Rectal smooth muscle tissue (tissue), 1 donor: Measurements from ENCODE around the gene ADAMTS5.

ENCODE experiments used
- H3K27ac ChIP-seq: one replicate; pipeline ENCODE4 v1.7.0; 2013; ENCODE audit warnings: low read depth, low read length, inconsistent platforms
- H3K27me3 ChIP-seq: one replicate; pipeline ENCODE4 v1.7.0; 2013; ENCODE audit warnings: low read length; ENCODE audit not compliant: control insufficient read depth, insufficient read depth
- H3K36me3 ChIP-seq: one replicate; pipeline ENCODE4 v1.7.0; 2013; ENCODE audit warnings: low read length; ENCODE audit not compliant: control insufficient read depth, insufficient read depth
- H3K4me1 ChIP-seq: one replicate; pipeline ENCODE4 v1.7.0; 2013; ENCODE audit warnings: low read length; ENCODE audit not compliant: control insufficient read depth, insufficient read depth
- H3K4me3 ChIP-seq: one replicate; pipeline ENCODE4 v1.7.0; 2013; ENCODE audit warnings: low read length
- H3K9ac ChIP-seq: one replicate; pipeline ENCODE4 v1.7.0; 2013; ENCODE audit warnings: low read length

Gene ADAMTS5

DNA sequence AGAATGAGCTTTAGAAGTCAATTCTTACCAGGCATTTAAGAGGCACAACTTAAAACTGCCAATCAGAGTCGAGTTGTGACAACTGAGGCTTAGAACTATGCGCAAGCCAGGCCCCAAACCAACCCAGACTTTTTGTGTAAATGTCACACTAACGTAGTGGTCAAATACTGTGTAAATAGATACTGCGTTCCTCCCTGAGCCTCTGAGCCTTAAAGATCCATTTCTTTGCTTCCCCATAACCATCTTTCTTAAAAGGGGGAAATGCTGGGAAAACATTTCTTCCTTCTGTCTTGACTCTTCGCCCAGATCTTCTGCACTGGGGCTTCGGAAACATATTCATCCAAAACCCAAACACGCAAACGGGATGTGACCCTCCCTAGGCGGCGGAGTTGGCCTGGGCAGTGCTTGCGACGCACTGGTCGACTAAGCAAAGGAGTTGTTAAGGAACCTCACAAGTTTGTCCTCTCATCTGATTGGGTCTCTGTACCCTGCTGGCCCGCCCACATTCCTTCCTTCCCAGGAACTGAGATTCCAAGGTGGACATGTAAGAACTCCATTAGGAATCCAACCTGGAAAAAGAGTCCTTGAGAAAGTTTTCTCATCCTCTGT, 2.6 kb downstream of the ADAMTS5 start:
- peak overlapping the region; percentile 47 for H3K4me3 ChIP-seq
- no peak overlapping the region for H3K9ac ChIP-seq
- no peaks in the 10 kb centered on the region for H3K36me3 ChIP-seq
- H3K4me1 ChIP-seq = no peaks in the 10 kb centered on the region
- peak overlapping the region; percentile 46 for H3K27ac ChIP-seq
- no peaks in the 10 kb centered on the region for H3K27me3 ChIP-seq

DNA sequence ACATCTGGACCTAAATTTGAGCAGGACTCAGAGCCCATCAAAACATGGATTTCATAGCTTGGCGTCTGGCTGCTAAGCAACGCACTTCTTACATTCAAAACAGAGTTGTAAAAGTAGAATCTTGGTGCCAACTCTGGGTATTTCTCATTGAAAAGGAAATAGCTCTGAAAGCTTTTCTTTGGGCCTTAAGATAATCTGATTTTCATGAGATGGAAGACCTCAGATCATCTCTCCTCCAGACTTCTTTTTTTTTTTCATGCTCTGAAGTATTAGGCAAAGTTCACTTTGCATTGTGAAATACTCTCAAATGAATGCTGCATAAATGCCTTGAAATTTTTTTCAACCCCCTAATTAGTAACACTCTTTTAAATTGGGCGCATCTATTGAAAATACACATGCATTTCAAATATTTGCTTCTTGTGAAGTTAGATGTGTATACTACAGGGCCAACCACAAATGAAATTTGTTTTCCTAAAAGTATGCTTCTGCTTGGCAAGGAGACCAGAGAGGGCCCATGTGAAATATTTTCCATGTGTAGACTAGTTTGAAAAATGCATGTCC, 4.2 kb downstream of the ADAMTS5 start:
- Histone ChIP-seq H3K27me3 (no peaks in the 10 kb centered on the region), H3K36me3 (no peaks in the 10 kb centered on the region), H3K9ac (no peak overlapping the region), H3K4me1 (no peaks in the 10 kb centered on the region), H3K27ac (no peak overlapping the region), H3K4me3 (no peak overlapping the region)

DNA sequence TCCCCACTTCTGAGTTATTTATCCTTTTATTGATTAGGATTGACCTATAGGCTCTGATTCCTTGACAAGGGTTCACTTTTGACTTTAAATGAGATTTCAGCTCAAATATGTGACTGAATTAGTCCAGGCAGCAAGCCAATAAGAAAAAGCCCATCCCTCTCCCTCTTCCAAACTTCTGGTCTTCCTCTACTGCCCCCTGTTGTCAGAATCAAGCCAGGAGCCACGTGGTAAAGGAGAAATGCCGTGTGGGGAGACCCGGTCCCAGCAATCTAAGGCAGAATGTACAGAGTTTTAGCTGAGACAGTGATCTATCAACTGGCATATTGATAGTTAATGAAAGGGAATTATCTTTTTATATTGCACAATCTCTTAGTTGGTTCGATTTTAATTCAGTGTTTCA, 5.2 kb downstream of the ADAMTS5 start:
- Histone ChIP-seq H3K4me1 (no peaks in the 10 kb centered on the region), H3K9ac (no peak overlapping the region), H3K4me3 (no peak overlapping the region), H3K27me3 (no peaks in the 10 kb centered on the region), H3K36me3 (no peaks in the 10 kb centered on the region), H3K27ac (no peak overlapping the region)

GRCh38 chr21:26958788-26959187, 8.1 kb downstream of the ADAMTS5 start:
- H3K4me1 ChIP-seq = no peaks in the 10 kb centered on the region
- H3K27me3 ChIP-seq = no peaks in the 10 kb centered on the region
- H3K27ac ChIP-seq = no peak overlapping the region
- no peak overlapping the region for H3K9ac ChIP-seq
- no peak overlapping the region for H3K4me3 ChIP-seq
- H3K36me3 ChIP-seq = no peaks in the 10 kb centered on the region

GRCh38 chr21:26956813-26957212, 10.1 kb downstream of the ADAMTS5 start:
- no peak overlapping the region for H3K27ac ChIP-seq
- no peaks in the 10 kb centered on the region for H3K4me1 ChIP-seq
- no peak overlapping the region for H3K4me3 ChIP-seq
- H3K9ac ChIP-seq = no peak overlapping the region
- H3K36me3 ChIP-seq = no peaks in the 10 kb centered on the region
- H3K27me3 ChIP-seq = no peaks in the 10 kb centered on the region

- H3K27ac ChIP-seq = no peak overlapping the region
Measured at GRCh38 chr21:26956216-26956615, 10.7 kb downstream of the ADAMTS5 start.

GRCh38 chr21:26954662-26955121, 12.2 kb downstream of the ADAMTS5 start:
- Histone ChIP-seq H3K9ac (no peak overlapping the region), H3K36me3 (no peaks in the 10 kb centered on the region), H3K27me3 (no peaks in the 10 kb centered on the region), H3K4me3 (no peak overlapping the region), H3K4me1 (no peaks in the 10 kb centered on the region), H3K27ac (no peak overlapping the region)

More at GRCh38 chr21:26956216-26956615, 10.7 kb downstream of the ADAMTS5 start:
- Histone ChIP-seq H3K4me1 (no peaks in the 10 kb centered on the region), H3K27me3 (no peaks in the 10 kb centered on the region), H3K36me3 (no peaks in the 10 kb centered on the region), H3K4me3 (no peak overlapping the region), H3K9ac (no peak overlapping the region)

DNA sequence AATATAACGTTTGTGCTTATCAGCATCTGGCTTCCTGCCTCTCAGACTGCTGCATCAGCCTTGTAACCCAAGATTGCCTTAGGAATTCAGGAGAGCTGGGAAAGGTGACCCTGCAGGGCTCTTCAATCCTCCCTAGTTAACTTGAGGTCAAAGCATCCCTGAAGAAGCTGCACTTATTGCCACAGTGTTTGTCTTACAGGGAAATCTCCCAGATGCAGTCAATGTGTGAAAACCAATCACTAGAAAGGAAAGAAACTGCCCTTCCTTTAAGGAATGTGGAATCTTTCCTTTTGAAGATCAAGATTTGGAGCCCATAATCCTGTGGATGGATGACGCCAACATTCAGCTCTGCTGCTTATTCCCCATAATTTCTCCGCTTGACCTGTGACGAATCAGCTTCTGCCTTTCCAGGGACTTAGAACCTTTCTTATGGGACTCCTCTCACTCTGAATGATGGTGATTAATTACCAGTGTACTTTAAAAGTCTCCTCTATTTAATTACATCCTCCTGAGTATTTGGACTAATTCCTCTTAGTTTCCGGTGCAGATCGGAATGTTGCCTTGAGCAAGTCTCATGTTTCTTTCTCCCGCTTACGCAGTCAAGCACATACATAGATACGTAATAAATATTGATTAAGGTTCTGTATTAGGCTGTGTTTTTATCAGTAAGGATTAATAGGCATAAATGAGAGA, 14.4 kb downstream of the ADAMTS5 start:
- Histone ChIP-seq H3K27ac (no peak overlapping the region), H3K9ac (no peak overlapping the region), H3K4me1 (no peaks in the 10 kb centered on the region)

DNA sequence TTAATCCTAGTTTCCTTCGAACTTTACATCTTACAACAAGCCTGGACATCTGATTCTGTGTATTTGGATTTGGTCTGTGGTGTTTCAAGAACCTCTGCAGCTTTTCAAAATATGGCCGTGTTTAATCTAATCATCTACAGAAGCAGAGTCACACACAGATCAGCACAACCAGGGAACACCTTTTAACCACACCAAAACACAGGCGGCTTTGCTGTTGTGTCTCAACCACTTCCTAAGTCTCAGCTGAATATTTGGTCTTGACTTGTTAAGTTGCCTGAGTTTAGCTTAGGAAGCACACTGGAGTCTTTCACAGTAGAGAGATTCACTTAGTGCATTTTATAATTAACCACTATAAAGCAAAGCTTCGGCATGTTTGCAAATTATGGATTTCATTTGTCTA, 17.1 kb downstream of the ADAMTS5 start:
- H3K9ac ChIP-seq = no peak overlapping the region
- H3K36me3 ChIP-seq = no peaks in the 10 kb centered on the region
- no peak overlapping the region for H3K4me3 ChIP-seq
- H3K27ac ChIP-seq = no peak overlapping the region
- no peaks in the 10 kb centered on the region for H3K4me1 ChIP-seq
- no peaks in the 10 kb centered on the region for H3K27me3 ChIP-seq

More for the DNA sequence above, 14.4 kb downstream of the ADAMTS5 start:
- H3K36me3 ChIP-seq = no peaks in the 10 kb centered on the region
- no peaks in the 10 kb centered on the region for H3K27me3 ChIP-seq
- no peak overlapping the region for H3K4me3 ChIP-seq

- Histone ChIP-seq H3K4me1 (no peaks in the 10 kb centered on the region), H3K36me3 (no peaks in the 10 kb centered on the region), H3K4me3 (no peak overlapping the region), H3K27me3 (no peaks in the 10 kb centered on the region), H3K9ac (no peak overlapping the region), H3K27ac (no peak overlapping the region)
Measured at GRCh38 chr21:26948194-26948593, 18.7 kb downstream of the ADAMTS5 start.

DNA sequence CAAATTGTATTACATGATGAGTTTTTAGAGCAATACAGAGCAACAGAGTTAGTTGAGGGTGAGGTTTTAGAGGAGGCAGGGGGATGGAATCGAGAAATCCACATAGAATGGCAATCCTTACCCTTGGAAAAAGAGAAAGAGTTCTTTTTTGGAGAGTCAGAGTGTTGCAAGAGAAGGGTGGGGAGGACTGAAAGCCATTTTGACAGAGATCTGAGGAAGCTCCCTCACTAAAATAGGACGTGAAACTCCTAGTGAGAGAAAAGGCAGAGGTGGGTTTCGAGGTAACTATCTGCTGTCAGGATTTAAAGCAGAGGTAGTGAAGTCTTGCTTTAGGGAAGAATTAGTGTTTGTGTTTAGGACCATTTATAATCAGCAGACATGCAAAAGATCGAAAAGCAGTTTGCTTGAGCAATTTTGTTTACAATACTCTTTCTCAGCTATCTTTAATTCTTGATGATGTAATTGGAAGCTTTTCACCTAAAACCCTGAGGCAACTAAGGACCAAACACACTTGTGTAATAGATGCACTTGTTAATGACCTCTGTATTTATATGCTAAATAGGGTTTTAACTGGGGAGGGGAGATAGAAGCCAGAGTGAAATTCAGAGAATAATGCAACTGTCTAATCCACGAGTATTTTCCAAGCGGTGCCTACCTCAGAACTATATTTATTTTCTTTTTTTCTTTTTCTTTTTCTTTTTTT, 20.0 kb downstream of the ADAMTS5 start:
- no peak overlapping the region for H3K9ac ChIP-seq
- no peaks in the 10 kb centered on the region for H3K4me1 ChIP-seq
- H3K27ac ChIP-seq = no peak overlapping the region
- no peaks in the 10 kb centered on the region for H3K36me3 ChIP-seq
- no peaks in the 10 kb centered on the region for H3K27me3 ChIP-seq
- H3K4me3 ChIP-seq = no peak overlapping the region

DNA sequence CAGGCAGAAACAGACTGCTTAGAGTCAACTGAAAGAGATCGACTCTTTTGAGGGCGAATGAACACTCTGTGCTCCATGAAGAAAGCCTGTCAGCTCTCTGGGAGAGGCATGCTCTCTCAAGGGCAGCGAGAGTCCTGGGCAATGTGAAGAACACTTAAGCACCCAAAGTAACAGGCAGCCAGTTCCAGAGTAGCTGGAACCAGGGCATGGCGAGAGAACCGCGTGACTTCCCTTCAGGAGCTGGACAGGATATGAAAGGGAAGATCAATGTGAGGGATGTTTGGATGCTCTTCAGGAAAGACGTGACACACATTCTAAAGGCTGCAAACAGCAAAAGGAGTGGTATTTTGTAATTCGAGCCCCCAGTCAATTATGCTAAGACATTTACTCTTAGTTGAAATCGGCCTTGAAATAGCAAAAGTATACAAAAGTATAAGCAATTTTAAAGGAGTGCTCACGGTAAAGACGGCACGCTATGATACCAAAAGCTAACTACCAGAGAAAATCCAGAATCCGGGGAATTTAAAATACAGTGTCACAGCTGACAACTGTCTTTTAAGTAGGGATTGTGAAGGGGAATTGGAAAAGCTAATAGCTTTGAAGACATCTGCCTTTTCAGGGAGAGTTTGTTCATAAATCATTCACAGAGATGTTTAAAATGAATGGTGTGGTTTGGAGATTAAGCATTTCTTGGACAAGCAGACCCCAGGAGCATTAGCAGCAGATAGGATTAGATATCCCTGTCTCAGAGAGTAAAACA, 20.8 kb downstream of the ADAMTS5 start:
- no peaks in the 10 kb centered on the region for H3K36me3 ChIP-seq
- no peak overlapping the region for H3K27ac ChIP-seq
- H3K27me3 ChIP-seq = no peaks in the 10 kb centered on the region
- no peak overlapping the region for H3K9ac ChIP-seq
- no peak overlapping the region for H3K4me3 ChIP-seq
- H3K4me1 ChIP-seq = no peaks in the 10 kb centered on the region
